HG03460 (cell line): Measurements from ENCODE around the gene TDRD12.
"Not testable (repeated sequence)": the region's sequence is repeated elsewhere in the genome, so short reads cannot be mapped to it uniquely, and the experiment has no call there.

ENCODE experiments used
- ATAC-seq: cut with Tn5 transposase; IDR thresholded peaks from one replicate; pipeline ENCODE4 v1.9.1; 2021; ENCODE audit not compliant: unreplicated experiment

The TDRD12 gene

DNA sequence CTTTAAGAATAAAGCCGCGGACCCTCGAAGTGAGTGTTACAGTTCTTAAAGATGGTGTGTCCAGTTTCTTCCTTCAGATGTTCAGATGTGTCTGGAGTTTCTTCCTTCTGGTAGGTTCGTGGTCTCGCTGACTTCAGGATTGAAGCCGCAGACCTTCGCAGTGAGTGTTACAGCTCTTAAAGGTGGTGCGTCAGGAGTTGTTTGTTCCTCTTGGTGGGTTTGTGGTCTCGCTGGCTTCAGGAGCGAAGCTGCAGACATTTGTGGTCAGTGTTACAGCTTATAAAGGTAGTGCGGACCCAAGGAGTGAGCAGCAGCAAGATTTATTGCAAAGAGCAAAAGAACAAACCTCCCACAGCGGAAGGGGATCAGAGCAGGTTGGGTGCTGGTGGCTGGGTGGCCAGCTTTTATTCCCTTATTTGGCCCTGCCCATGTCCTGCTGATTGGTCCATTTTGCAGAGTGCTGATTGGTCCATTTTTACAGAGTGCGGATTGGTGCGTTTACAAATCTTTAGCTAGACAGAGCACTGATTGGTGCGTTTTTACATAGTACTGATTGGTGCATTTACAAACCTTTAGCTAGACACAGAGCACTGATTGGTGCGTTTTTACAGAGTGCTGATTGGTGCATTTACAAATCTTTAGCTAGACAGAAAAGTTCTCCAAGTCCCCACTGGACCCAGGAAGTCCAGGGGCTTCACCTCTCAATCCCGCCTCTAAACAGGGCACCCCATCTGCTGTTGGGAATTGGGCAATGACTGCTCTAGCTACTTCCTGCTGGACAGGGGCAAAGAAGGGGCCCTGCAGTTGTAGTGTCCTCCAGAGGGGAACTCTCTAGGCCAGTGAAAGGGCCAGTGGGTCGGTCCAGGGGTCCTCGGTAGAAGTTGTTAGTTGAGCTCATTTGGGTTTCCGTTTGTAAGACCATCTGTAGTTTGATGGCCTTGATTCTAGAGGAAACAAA is 26.1 kb upstream of the TDRD12 start:
- ATAC-seq: not testable (repeated sequence)

DNA sequence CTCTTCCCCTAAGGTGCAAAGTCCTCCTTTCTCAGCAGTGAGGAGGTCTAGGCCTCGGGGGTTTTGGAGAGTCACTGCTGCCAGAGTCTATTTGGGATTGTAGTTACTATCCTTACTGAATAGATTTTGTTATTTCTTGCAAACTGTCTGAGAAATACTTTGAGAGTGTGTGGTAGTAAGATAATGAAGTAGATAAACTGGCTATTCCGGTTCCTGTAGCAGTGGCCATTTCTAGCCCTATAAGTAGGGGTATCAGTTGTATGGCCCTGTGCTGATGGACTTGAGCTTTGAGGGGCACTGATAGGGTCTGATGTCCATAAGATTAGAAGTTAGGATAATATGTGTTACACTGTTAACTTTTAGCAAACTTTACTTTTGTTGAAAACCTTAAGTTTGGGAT is 25.3 kb upstream of the TDRD12 start:
- not testable (repeated sequence) for ATAC-seq

DNA sequence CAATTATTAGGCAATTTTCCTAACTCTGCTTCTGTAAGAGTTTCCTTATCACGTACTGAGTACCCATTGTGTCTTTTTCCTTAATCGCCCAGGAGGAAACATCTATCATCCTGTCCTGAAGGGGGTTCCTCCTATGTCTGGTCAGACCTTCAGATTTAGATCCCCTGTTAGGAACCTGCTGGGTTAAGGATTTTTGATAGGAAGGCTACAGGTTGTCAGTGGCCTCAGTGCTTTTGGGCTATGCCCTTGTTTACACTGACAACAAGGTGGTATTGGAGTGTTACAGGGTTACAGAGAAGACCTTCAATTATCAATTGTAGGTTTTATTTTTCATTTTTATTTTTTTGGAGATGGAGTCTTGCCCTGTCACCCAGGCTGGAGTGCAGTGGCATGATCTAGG is 24.7 kb upstream of the TDRD12 start:
- not testable (repeated sequence) for ATAC-seq

DNA sequence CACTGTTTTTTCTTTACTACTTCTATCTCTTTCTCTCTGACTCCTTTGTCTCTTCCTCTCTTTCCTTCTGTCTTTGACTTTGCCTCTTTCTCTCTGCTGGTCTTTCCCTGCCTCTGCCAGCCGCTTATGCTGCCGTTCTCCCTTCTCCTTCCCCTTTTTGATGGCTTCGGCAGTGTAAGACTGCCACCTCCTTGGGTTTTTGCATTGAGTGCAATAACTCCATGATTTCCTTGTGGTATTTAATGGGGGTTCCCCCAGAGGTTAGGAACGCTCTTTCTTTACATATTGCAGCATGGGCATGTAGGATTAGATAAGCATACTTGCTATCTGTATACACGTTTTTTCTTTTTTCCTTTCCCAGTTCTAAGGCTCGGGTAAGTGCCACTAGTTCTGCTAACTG is 24.1 kb upstream of the TDRD12 start:
- ATAC-seq: not testable (repeated sequence)

DNA sequence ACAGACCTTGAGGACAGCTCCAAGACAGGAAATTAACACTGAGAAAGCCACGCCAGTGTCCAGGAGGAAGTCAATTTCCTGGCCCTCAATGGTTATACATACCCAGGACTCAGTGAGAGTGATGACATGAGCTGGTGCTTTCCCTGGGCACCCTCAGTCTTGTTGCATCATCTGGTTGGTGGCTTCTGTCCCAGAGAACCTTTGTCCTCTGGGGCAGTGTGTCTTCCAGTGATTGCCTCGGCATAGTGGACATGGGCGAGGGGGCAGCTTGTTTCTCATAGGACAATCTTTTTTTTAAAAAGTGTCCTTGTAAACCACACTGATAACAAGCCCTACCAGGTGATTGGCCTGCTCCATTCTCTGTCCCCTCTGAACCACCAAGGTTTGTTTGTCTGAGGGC is 22.8 kb upstream of the TDRD12 start:
- ATAC-seq: not testable (repeated sequence)

DNA sequence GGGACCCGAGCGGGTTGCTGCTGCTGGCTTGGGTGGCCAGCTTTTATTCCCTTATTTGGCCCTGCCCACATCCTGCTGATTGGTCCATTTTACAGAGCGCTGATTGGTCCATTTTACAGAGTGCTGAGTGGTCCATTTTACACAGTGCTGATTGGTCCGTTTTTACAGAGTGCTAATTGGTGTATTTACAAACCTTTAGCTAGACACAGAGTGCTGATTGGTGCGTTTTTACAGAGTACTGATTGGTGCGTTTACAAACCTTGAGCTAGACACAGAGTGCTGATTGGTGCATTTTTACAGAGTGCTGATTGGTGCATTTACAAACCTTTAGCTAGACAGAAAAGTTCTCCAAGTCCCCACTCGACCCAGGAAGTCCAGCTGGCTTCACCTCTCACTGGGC is 19.4 kb upstream of the TDRD12 start:
- not testable (repeated sequence) for ATAC-seq

DNA sequence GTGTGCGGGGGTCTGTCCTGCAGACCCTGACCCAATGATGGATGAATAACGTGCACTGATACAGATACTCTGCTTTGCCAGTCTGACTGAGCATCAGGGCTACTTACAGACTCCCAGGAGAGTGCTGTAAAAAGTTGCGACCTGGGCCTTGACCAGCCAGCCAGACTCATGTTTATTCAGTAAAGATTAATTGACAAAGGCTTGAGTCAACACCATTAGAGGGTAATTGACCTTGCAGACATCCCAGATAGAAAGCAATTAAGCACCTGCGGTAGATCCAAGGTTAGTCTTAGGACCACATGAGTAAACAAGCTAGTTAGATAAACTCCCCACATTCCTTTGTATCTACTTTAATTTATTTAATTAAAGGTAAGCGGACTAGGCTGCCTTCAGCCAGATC is 17.6 kb upstream of the TDRD12 start:
- ATAC-seq: no peak

DNA sequence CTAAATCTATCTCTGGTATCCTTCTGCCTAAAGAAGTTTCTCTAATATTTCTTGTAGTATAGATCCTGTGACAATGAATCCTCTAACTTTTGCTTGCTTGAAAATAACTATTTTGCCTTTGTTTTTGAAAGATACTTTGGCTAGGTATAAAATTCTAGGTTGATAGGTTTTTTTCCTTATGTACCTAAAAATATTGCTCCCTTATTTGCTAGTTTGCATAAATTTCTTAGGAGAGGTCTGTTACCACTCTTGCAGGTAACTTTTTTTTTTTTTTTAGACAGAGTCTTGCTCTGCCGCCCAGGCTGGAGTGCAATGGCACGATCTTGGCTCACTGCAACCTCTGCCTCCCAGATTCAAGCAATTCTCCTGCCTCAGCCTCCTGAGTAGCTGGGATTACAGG is 15.6 kb upstream of the TDRD12 start:
- not testable (repeated sequence) for ATAC-seq

DNA sequence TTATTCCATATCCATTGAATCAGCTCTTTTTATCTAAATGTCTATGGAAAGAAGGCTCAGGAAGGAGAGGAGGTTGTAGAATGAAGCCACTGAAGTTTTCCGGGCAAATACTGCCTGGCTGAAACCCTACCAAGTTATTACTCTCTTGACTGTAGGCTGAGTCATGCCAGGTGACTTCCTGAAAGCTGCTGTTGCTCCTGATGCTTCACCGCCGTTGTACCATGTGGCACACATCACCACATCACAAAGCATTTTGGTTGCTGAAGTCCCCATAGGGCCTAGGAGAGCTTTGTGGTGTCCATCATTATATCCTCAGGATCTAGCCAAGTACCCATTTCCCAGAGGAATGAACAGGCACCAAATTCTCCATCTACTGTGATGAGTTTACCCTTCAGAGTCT is 11.1 kb upstream of the TDRD12 start:
- no peak for ATAC-seq

DNA sequence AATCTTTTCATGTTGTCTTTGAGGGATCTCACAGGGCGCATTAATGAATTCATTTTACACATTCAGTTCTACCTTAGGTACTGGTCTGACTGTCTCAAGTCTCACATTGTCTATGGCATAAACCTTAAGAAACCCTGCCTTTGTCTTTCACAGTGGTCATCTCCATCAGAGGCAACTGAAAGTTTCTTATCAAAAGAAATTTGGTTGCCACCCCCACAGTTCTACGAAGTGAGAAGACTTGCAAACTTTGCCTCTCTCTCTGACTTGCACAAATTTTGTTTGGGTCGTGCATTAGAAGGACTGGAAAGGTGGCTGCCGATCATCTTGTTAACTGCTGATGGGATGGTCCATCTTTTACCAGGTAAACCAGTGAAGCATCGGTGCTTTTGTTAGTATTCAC is 10.5 kb upstream of the TDRD12 start:
- no peak for ATAC-seq

DNA sequence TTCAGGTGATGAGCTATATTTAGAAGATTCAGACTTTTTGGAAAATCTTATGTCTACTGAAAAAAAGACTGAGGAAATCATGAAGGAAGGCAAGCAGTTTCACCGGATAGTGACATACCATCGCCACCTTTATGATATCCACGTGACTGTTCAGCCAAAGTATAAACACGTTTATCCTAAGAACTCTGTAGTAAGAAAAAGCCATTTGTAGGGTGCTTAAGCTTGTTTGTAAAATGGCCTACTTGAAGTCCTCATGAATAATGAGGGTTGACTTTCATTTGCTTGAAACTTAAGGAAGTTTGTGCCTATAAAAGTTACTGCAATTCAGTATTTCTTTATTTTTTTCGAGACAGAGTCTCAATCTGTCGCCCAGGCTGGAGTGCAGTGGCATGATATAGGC is 7.8 kb upstream of the TDRD12 start:
- no peak for ATAC-seq

DNA sequence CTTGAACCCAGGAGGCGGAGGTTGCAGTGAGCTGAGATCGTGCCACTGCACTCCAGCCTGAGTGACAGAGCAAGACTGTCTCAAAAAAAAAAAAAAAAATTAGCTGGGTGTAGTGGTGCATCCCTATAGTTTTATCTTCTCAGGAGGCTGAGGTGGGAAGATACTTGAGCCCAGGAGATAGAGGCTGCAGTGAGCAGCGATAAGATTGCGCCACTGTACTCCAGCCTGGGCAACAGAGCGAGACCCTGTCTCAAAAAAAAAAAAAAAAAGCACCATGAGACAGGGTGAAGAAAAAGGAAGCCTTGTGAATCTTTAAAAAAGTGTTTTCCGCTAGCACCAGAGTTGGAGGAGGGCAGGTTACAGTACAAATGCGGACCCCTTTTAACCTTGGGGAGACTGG is 3.4 kb upstream of the TDRD12 start:
- ATAC-seq: not testable (repeated sequence)

DNA sequence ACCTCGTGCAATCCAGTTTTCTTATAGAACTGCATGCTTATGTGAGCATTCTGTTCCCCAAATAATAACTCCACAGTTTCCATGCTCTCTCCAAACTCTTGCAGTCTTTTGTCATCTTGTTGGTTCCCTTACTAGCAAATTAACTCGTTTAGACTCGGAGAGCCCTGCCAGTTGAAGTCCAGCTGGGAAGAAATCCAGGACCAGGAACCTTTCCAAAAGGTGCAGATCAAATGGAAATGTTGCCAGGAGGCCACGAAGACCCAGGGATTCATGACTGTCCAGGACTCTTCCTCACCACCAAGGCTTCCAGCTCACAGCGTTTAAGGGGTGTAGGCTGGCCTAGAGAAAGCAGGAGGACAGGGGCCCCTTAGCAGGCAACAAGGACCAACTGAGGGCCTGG is 2.1 kb upstream of the TDRD12 start:
- no peak for ATAC-seq

DNA sequence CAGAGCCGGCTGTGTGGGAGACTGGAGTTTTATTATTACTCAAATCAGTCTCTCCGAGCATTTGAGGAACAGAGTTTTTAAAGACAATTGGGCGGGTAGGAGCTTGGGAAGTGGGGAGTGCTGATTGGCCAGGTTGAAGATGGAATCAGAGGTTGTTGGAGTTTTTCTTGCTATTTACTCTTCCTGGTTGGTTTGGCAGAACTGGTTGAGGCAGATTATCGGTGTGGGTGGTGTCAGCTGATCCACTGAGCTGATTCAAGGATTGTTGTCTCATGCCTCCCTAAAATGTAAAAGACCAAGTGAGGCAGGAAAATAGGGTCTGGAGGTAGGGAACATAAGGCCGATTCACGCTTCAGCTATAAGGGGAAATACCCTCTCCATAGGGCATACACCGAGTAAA is 1.3 kb upstream of the TDRD12 start:
- ATAC-seq: no peak

DNA sequence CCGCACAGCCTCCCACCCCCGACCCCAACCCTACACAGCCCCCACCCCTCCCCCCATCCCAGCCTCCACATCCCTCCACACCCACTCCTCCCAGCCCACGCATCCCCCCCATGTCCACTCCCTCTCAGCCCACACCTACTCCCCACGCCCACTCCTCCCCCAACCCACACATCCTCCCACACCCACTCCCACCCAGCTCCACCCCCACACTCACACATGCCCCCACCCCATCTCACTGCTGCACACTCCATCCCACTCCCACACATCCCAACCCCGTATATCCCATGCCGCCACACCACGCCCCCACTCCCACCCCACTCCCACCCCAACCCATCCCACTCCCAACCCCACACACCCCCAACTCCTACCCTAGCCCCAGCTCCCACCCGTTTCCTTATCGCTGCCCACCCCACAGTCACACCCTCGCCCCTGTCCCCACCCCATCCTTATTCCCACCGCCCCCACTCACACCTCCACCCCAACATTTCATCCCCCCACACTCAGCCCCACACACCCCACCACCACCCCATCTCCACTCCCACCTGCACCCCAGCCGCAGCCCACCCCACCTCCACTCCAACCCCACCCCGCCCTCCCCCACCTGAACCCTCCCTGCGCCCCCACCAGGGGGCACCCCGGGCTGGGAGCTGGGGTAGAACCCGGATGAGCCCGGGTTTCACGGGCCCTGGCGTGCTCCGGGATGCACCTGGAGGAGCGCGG is 809 bp downstream of the TDRD12 start:
- no peak for ATAC-seq

DNA sequence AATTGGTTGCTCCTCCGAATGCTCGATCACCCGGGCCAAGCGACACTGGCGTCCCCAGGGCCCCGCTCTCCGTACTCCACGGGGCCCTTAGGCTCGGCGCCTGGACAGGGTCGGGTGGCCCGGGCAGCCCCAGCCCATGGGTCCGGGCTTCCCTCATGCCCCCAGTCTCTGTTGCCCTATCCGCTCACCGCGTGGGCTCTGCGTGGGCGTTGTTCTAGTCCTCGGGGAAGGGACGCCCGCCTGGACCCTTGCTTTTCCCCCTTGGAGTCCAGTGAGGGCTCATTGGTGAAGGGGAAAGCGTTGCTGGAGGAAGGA is 1.3 kb downstream of the TDRD12 start:
- no peak for ATAC-seq

DNA sequence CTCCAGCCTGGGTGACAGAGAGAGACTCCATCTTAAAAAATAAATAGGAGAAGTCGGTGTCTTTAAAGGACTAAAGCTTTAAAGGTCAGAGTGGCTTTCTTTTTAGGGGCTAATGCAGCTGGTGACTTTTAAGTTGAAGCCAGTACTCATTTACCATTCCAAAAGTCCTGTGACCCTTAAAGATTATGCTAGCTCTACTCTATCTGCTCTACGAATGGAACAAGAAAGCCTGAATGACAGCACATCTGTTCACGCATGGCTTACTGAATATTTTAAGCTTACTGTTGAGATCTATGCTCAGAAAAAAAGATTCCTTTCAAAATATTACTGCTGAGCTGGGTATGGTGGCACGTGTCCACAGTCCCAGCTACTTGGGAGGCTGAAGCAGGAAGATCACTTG is 16.4 kb downstream of the TDRD12 start:
- ATAC-seq: no peak

DNA sequence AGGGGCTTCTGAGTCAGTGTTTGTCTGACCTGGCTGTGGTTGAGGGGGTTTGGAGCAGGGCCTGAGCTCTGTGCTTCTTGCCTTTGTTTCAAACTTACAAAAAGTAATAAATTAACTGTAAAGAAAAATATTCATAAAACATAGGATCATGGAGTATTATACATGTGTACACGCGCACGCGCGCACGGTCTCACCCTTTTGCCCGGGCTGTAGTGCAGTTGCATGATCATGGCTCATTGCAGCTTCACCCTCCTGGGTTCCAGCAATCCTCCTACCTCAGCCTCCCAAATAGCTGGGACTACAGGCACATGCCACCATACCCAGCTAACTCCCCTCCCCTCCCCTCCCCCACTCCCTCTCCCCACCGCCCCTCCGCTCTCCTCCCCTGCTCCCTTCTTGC is 23.5 kb downstream of the TDRD12 start:
- no peak for ATAC-seq

DNA sequence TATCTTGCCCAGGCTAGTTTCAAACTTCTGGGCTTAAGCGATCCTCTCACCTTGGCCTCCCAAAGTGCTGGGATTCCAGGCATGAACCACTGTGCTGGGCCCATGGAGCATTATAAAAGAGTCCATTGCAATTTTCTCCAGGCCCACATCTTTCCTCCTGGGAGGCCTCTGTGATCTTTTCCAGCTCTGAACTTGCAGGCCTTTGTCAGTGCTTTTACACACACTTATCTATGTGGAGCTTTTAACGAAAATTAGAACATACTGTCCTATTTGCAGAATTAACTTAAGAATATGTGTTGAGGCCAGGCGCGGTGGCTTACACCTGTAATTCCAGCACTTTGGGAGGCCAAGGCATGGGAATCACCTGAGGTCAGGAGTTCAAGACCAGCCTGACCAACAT is 23.9 kb downstream of the TDRD12 start:
- ATAC-seq: no peak

DNA sequence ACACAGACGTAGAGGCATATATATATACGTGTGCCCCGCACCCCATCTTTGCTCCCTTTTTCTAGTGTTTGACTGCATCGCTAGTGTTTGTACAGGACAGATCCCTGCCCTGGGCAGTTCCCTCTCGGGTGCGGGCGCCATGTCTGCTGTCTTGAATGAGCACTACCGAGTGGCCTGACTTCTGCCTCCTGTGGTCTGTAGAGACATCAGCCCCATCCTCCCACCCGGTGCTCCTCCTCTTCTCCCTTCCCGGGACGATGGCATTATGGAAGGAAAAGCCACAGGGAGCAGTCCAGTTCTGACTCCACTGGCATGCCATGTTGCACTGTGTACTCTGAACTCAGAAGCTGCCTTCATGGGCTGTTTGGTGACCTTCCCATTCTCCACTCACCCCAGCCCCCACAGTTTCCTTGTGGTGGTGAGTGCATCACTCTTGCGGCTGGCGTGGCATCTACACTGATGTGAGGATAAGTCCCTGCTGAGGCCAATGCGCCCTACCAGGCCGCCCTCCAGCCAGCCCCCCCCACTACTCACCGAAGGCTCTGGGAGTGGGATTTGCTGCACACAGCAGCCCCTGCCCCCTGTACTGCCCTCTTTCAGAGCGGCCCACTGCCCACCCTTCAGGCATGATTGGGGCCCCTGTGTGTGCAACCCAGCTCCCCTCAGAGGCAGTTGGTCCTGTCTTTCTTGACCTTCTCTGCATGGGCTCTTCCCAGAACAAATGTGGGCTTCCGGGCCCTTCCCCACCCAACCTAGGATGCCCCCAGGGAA is 25.2 kb downstream of the TDRD12 start:
- no peak for ATAC-seq

DNA sequence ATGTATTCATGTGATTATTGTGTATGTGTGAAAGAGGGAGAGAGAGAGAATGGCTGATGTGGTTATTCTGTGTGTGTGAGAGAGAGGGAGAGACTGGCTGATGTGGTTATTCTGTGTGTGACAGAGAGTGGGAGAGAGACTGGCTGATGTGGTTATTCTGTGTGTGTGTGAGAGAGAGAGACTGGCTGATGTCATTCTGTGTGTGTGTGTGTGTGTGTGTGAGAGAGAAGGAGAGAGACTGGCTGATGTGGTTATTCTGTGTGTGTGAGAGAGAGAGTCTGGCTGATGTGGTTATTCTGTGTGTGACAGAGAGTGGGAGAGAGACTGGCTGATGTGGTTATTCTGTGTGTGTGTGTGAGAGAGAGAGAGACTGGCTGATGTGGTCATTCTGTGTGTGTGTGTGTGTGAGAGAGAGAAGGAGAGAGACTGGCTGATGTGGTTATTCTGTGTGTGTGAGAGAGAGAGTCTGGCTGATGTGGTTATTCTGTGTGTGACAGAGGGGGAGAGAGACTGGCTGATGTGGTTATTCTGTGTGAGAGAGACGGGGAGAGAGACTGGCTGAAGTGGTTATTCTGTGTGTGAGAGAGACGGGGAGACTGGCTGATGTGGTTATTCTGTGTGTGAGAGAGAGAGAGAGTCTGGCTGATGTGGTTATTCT is 26.2 kb downstream of the TDRD12 start:
- ATAC-seq: not testable (repeated sequence)
